Parathyroid adenoma (tissue), 2 donors: ENCODE data around the gene TNFSF12.

Experiments used
- H2AFZ ChIP-seq: fragments of 300-600 bp; sonication (generic); one replicate; pipeline ENCODE4 v1.7.0; 2017; ENCODE audit warnings: antibody characterized with exemption, mild to moderate bottlenecking
- H3K27ac ChIP-seq: fragments of 300-600 bp; sonication (generic); one replicate; pipeline ENCODE4 v1.7.0; 2017
- H3K27me3 ChIP-seq: fragments of 300-600 bp; sonication (generic); one replicate; pipeline ENCODE4 v1.7.0; 2017; ENCODE audit warnings: low read length; ENCODE audit not compliant: control insufficient read depth, insufficient read depth
- H3K36me3 ChIP-seq: fragments of 300-600 bp; sonication (generic); one replicate; pipeline ENCODE4 v1.7.0; 2017; ENCODE audit warnings: low read length; ENCODE audit not compliant: control insufficient read depth, insufficient read depth
- H3K4me1 ChIP-seq: fragments of 300-600 bp; sonication (generic); one replicate; pipeline ENCODE4 v1.7.0; 2017; ENCODE audit warnings: control low read depth
- H3K4me2 ChIP-seq: fragments of 300-600 bp; sonication (generic); one replicate; pipeline ENCODE4 v1.7.0; 2017; ENCODE audit warnings: low read length
- H3K4me3 ChIP-seq: fragments of 300-600 bp; sonication (generic); one replicate; pipeline ENCODE4 v1.7.0; 2017; ENCODE audit warnings: low read depth, low read length
- H3K79me2 ChIP-seq: fragments of 300-600 bp; sonication (generic); one replicate; pipeline ENCODE4 v1.7.0; 2017; ENCODE audit warnings: control low read depth
- H3K9ac ChIP-seq: fragments of 300-600 bp; sonication (generic); one replicate; pipeline ENCODE4 v1.7.0; 2017; ENCODE audit warnings: mild to moderate bottlenecking
- H3K9me3 ChIP-seq: fragments of 300-600 bp; sonication (generic); one replicate; pipeline ENCODE4 v1.7.0; 2017; ENCODE audit warnings: low read length; ENCODE audit not compliant: control insufficient read depth
- TF ChIP-seq, protein P1 (sequence below): fragments of 300-600 bp; sonication (generic); IDR thresholded peaks from one replicate; pipeline ENCODE4 v1.7.0; 2017; ENCODE audit warnings: antibody characterized with exemption, mild to moderate bottlenecking
- donor health status: primary hyperparathyroidism.

Gene TNFSF12

DNA sequence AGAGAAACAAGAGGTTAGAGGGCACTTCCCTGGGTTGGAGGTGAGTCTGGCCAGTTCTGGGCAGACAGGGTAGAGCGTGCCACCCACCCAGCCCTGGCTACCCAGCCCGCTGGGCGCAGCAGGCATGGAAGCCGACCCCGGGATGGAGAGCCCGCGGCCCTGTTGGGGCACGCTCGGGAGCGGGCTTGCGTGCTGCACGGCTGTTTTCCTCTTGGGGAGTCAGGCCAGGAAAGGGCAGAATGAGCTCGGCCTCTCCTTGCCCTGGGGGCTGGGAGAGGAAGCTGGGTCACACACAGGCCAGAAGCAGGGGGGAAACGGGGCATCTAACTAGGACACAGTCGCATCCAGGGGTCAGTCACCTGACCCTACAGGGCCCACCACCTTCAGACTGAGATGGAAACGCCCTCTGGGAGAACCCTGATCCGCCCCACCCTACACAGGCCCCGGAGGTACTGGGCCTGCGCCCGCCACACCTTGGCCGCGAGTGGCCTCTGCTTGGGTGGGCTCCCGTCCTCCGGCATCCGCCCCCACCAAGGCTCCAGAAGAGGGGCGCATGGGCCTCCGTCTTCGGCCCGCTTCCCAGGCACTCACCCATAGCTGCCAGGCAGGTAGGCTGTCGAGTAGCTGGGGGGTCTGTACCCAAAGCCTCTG lies 39.8 kb downstream of the TNFSF12 start:
- no peak overlapping the region for H3K4me2 ChIP-seq
- H3K9ac ChIP-seq, result no peak overlapping the region
- H3K4me1 ChIP-seq, result peaks cover 9% of the 10 kb centered on the region
- H3K9me3 ChIP-seq, result no peaks in the 10 kb centered on the region
- TF ChIP-seq, protein P1, sequence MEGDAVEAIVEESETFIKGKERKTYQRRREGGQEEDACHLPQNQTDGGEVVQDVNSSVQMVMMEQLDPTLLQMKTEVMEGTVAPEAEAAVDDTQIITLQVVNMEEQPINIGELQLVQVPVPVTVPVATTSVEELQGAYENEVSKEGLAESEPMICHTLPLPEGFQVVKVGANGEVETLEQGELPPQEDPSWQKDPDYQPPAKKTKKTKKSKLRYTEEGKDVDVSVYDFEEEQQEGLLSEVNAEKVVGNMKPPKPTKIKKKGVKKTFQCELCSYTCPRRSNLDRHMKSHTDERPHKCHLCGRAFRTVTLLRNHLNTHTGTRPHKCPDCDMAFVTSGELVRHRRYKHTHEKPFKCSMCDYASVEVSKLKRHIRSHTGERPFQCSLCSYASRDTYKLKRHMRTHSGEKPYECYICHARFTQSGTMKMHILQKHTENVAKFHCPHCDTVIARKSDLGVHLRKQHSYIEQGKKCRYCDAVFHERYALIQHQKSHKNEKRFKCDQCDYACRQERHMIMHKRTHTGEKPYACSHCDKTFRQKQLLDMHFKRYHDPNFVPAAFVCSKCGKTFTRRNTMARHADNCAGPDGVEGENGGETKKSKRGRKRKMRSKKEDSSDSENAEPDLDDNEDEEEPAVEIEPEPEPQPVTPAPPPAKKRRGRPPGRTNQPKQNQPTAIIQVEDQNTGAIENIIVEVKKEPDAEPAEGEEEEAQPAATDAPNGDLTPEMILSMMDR, result no peak
- H2AFZ ChIP-seq, result peak overlapping the region; percentile 81
- H3K36me3 ChIP-seq, result no peaks in the 10 kb centered on the region
- H3K27me3 ChIP-seq, result no peaks in the 10 kb centered on the region
- peaks cover 7% of the 10 kb centered on the region for H3K79me2 ChIP-seq
- H3K27ac ChIP-seq, result no peak overlapping the region
- no peak overlapping the region for H3K4me3 ChIP-seq

DNA sequence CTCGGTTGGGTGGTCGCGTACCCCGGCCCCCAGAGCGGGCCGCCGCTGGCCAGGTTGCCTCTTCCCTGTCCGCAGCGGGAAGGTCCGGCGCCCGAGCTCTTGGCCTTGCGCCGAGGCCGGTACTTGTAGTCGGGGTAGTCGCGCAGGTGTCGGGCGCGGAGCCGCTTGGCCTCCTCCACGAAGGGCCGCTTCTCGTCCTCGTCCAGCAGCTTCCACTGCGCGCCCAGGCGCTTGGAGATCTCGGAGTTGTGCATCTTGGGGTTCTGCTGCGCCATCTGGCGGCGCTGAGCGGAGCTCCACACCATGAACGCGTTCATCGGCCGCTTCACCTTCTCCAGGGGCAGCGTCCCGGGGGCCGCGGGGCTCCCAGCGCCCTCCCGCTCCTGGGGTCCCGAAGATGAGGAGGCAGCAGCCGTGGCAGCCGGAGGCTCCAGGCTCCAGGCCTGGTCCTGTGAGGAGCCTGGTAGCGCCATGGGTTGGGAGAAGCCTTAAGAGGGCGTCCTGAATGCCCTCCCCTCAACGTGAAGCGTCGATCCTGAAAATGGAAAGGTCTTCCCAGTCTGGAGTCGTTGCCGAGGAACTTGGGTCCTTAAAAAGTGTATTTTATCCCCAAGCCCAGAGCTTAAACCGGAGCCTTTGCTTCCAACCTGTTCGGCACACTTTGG lies 40.5 kb downstream of the TNFSF12 start:
- Histone ChIP-seq H3K4me2 (no peak overlapping the region), H3K9ac (no peak overlapping the region), H3K36me3 (no peaks in the 10 kb centered on the region), H3K27me3 (no peaks in the 10 kb centered on the region), H3K4me3 (no peak overlapping the region), H2AFZ (peak overlapping the region; percentile 81), H3K9me3 (no peaks in the 10 kb centered on the region), H3K79me2 (peaks cover 5% of the 10 kb centered on the region), H3K4me1 (peaks cover 9% of the 10 kb centered on the region), H3K27ac (peak overlapping the region; percentile 0)
- TF ChIP-seq, protein P1, result peak; percentile 92

DNA sequence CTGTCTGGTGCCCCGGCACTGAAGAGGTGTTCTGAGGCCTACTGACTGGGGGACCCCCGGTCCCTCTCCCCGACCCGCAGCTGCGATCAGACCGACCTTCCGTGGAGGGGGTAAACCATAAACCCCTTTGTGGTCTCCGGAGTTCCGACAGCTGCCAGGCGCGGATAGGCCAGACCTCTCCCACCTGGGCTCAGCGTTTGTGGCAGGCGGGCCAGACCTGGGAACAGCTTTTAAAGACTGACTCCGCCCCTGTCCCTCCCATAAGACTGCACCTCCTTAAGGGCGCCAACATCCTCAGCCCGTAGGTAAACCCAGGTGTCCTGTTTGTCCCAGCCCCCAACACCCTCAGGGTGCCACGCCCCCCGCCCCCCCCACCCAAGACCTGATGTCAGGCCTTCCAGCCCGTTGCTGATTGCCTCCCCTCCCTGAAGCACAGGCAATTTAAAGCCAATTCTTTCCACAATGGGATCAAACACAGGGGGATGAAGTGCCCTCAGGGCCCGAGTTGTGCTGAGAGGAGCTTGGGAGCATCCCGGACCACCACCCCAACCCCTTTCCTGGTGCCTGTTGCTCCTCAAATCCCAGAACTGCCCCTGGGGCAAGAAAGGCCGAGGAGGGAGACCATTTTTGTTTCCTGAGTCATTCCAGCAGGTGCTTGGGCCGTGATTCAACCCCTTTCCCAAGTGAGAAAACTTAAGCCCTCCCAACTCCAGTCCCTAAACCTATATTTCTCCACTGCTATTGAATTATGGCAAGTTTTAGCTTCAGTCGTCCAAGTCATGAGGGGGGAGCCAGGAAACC lies 41.2 kb downstream of the TNFSF12 start, which contains the start of gene SOX15:
SOX15 (minus strand) TSS at position 204 of the 801 bp plus-strand sequence. CDS start 418 bp downstream, outside the sequence.
- Histone ChIP-seq H3K79me2 (no peaks in the 10 kb centered on the region), H3K4me3 (no peak within 1 kb of the TSS), H3K4me1 (peaks cover 4% of the 10 kb centered on the region), H3K27ac (peak within 1 kb of the TSS; percentile 0), H3K4me2 (no peak within 1 kb of the TSS), H3K9me3 (no peaks in the 10 kb centered on the region), H3K9ac (no peak within 1 kb of the TSS), H3K36me3 (no peaks in the 10 kb centered on the region), H3K27me3 (no peaks in the 10 kb centered on the region), H2AFZ (peak within 1 kb of the TSS; percentile 81)
- TF ChIP-seq, protein P1, result no peak

DNA sequence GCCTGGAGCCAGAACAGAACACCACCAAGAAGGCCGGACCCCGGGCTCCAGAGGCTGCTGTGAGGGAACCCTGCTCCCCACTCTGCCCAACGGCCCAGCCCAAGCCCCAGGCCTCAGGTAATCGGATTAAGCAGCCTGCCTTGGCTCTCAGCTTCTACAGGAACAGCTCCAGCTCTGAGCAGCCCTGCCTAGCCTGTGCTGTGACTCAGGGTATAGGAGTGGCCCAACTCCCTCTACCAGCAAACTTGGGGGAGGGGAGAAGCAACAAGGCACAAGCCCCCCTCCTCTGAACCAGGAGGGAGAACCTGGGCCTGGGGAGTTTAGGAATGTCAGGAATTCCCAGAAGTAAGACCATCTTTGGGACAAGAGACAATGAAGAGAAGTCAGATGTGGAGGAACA lies 41.9 kb downstream of the TNFSF12 start:
- H3K9me3 ChIP-seq, result no peaks in the 10 kb centered on the region
- H3K4me3 ChIP-seq, result no peak overlapping the region
- no peaks in the 10 kb centered on the region for H3K27me3 ChIP-seq
- no peaks in the 10 kb centered on the region for H3K79me2 ChIP-seq
- no peaks in the 10 kb centered on the region for H3K36me3 ChIP-seq
- H3K9ac ChIP-seq, result no peak overlapping the region
- no peak overlapping the region for H3K4me2 ChIP-seq
- peaks cover 4% of the 10 kb centered on the region for H3K4me1 ChIP-seq
- TF ChIP-seq, protein P1, result no peak
- no peak overlapping the region for H2AFZ ChIP-seq
- H3K27ac ChIP-seq, result no peak overlapping the region
